Right lobe of liver (tissue), 6 donors: ENCODE results near the gene PFN1. TPM values are rescaled to one million over a fixed set of nuclear protein-coding genes. Genes with fewer than 3 reads are reported as not detected.
A peak's percentile ranks its signal among the peaks of the same experiment; 100 is the strongest.

Experiments used
- ATAC-seq, 4 donors: fragments of 200-7000 bp; cut with Tn5 transposase; one replicate each; pipeline ENCODE4 v1.9.1; 2020; ENCODE audit warnings: mild to moderate bottlenecking in 4 of 4, moderate library complexity in 4 of 4
- DNase-seq, 3 donors: peaks; one replicate each; pipeline ENCODE4 v3.0.0-alpha.2; 2020
- H3K27ac ChIP-seq, 3 donors: fragments of 200-600 bp; one replicate each; pipeline ENCODE4 v1.8.0; 2022
- H3K27me3 ChIP-seq, 2 donors: fragments of 200-600 bp; one replicate each; pipeline ENCODE4 v1.8.0; 2022
- H3K36me3 ChIP-seq, 4 donors: fragments of 200-600 bp; sonication (generic) in 1 of 4; one replicate each; pipeline versions ENCODE4 v1.5.1 to v1.8.0; 2017 to 2022; ENCODE audit warnings: control low read depth in 1 of 4
- H3K4me1 ChIP-seq, 4 donors: fragments of 200-600 bp; sonication (generic) in 1 of 4; one replicate each; pipeline versions ENCODE4 v1.5.1 to v1.8.0; 2017 to 2022; ENCODE audit warnings: control low read depth in 1 of 4
- H3K4me3 ChIP-seq, 3 donors: fragments of 200-600 bp; one replicate each; pipeline ENCODE4 v1.8.0; 2022
- H3K9me3 ChIP-seq, 4 donors: fragments of 200-600 bp; sonication (generic) in 1 of 4; one replicate each; pipeline versions ENCODE4 v1.5.1 to v1.8.0; 2017 to 2022; ENCODE audit warnings: control low read depth in 1 of 4
- POLR2A ChIP-seq: fragments of 450-650 bp; IDR thresholded peaks from one replicate; pipeline ENCODE4 v1.6.1; 2017; ENCODE audit warnings: antibody characterized with exemption, mild to moderate bottlenecking
- WGBS: methylation state at CpG from one replicate; pipeline ENCODE4 v1.1.6; 2018; ENCODE audit warnings: low coverage, low lambda C conversion rate; ENCODE audit not compliant: insufficient coverage; ENCODE audit errors: missing lambda C conversion rate; 5-methylcytosine and 5-hydroxymethylcytosine counted together
- intact Hi-C, 2 donors: fragments of 100-400 bp; cut with DNase I; formaldehyde crosslinking; loops; one replicate each; pipeline versions ENCODE4 v1.11.2 to v1.14.1; 2022
- total RNA-seq, 6 experiments: library from RNA; depleted of rRNA in 2 of 6; stranded (reverse); fragments of >200 nt in 2 of 6; fragmentation: NEBNext Ultra II Directional in 3 of 6; extraction: Animal tissue kit (Norgen Biotek cat#: 25700) in 3 of 6; gene quantifications; one replicate each; pipeline versions ENCODE4 v1.1.0 to v1.2.4, GENCODE V29; 2016 to 2023
- TF ChIP-seq, protein P1 (sequence below), 4 donors: fragments of 200-600 bp in 3 of 4; fragments of 450-650 bp in 1 of 4; IDR thresholded peaks; one replicate each; pipeline versions ENCODE4 v1.5.1 to v1.8.0; 2016 to 2022; ENCODE audit warnings: antibody characterized with exemption in 4 of 4, mild to moderate bottlenecking in 2 of 4
- donor health status: DM: no; HTN: yes; CAD: no.
- donor health status: DM: no; HTN: no; CAD: no.
- donor health status: DM: no; HTN: no; CAD: no.
- donor health status: DM: no; HTN: yes; CAD: no.
- donor health status: DM: no; HTN: yes; CAD: no.

The PFN1 gene
- total RNA-seq, 6 experiments from 2014 or later: 221 to 1,037 (median 292) TPM

DNA sequence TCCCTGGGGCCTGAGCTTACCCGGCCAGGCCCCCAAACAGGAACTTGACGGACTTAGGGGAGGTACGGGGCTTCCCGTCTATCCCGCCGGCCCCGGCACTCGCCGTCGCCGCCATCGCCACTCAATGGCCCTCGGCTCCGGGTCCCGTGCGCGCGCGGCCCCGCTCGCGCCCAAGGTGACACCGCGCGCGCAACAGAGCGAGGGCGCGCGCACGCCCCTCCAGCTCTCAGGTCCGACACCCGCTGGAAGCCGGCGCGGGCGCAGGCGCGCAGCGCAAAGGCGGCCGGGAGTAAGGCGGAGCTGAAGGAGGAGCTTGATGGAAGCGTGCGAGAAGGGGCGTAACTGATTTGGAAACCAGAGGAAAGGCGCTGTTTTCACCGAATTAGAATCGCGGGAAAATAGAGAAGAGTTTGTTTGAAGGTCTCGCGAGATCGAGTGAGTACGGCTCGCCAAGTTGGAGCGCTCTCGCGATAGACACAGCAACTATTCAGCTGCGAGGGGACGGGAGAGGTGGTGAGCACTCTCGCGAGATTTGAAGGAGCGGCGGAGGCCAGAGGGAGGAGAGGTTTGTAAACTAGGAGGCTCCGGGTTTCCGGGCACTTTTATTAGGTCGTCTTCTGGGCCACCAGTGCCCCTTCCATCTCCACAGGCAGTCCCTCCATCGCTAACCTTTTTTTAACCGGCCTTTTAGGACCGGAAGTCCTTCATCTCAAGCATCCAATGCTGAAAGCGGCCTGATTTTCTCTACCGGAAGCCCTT is 8.4 kb downstream of the PFN1 start, which contains the start of the genes RNF167 and SLC25A11:
Gene RNF167 (plus strand): TSS at position 473 of the 759 bp plus-strand sequence. CDS start 642 bp downstream, outside the sequence.
Gene SLC25A11 (minus strand): TSS at position 251 of the 759 bp plus-strand sequence. CDS start 136 bp downstream, at position 115.
- intact Hi-C loops: no loop called here
- TF ChIP-seq, protein P1, sequence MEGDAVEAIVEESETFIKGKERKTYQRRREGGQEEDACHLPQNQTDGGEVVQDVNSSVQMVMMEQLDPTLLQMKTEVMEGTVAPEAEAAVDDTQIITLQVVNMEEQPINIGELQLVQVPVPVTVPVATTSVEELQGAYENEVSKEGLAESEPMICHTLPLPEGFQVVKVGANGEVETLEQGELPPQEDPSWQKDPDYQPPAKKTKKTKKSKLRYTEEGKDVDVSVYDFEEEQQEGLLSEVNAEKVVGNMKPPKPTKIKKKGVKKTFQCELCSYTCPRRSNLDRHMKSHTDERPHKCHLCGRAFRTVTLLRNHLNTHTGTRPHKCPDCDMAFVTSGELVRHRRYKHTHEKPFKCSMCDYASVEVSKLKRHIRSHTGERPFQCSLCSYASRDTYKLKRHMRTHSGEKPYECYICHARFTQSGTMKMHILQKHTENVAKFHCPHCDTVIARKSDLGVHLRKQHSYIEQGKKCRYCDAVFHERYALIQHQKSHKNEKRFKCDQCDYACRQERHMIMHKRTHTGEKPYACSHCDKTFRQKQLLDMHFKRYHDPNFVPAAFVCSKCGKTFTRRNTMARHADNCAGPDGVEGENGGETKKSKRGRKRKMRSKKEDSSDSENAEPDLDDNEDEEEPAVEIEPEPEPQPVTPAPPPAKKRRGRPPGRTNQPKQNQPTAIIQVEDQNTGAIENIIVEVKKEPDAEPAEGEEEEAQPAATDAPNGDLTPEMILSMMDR (IDR thresholded peaks at IDR 0.05): no peak
- TF ChIP-seq POLR2A: peak; percentile 67
- peaks cover 0 to 37% (median 8%) of the 10 kb centered on the region in 4 donors for H3K36me3 ChIP-seq
- ATAC-seq (peak; percentile 87 to 94 (median 90)), DNase-seq (peak; percentile 94 to 97 (median 96))
- H3K27ac ChIP-seq: peak within 1 kb of the TSS; percentile 77 to 93 (median 83)
- peaks cover 0 to 24% (median 11%) of the 10 kb centered on the region in 4 donors for H3K4me1 ChIP-seq
- H3K9me3 ChIP-seq: no peaks in the 10 kb centered on the region
- under 1% methylated on average over 56 of the region's 72 CpGs for WGBS
- peak within 1 kb of the TSS; percentile 83 to 95 (median 87) for H3K4me3 ChIP-seq
- H3K27me3 ChIP-seq: no peaks in the 10 kb centered on the region

DNA sequence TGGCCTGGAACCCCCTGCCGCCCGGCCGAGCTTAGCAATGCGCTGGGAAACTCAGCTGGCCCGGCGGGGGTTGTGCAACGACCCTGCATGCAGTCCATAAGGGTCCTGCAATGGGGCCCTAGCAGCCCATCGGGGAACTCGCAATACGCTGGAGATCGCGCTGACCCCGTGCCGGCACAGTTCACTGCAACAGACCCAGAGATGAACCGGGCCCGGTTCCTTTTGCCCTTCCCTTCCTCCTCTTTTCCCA is 8.9 kb downstream of the PFN1 start:
- ATAC-seq: peak in 2 of 4 donors; percentile 0 to 3
- H3K36me3 ChIP-seq: peaks cover 0 to 35% (median 5%) of the 10 kb centered on the region in 4 donors
- 0% methylated on average over 6 of the region's 16 CpGs for WGBS
- H3K27ac ChIP-seq: peak overlapping the region; percentile 77 to 93 (median 83)
- no peaks in the 10 kb centered on the region for H3K27me3 ChIP-seq
- peak overlapping the region; percentile 83 to 95 (median 87) for H3K4me3 ChIP-seq
- H3K4me1 ChIP-seq: peaks cover 0 to 28% (median 14%) of the 10 kb centered on the region in 4 donors
- peak in 1 of 3 donors; percentile 53 for DNase-seq
- intact Hi-C loops: no loop called here
- no peaks in the 10 kb centered on the region for H3K9me3 ChIP-seq
- TF ChIP-seq POLR2A: no peak
- TF ChIP-seq, protein P1 (IDR thresholded peaks at IDR 0.05): no peak

DNA sequence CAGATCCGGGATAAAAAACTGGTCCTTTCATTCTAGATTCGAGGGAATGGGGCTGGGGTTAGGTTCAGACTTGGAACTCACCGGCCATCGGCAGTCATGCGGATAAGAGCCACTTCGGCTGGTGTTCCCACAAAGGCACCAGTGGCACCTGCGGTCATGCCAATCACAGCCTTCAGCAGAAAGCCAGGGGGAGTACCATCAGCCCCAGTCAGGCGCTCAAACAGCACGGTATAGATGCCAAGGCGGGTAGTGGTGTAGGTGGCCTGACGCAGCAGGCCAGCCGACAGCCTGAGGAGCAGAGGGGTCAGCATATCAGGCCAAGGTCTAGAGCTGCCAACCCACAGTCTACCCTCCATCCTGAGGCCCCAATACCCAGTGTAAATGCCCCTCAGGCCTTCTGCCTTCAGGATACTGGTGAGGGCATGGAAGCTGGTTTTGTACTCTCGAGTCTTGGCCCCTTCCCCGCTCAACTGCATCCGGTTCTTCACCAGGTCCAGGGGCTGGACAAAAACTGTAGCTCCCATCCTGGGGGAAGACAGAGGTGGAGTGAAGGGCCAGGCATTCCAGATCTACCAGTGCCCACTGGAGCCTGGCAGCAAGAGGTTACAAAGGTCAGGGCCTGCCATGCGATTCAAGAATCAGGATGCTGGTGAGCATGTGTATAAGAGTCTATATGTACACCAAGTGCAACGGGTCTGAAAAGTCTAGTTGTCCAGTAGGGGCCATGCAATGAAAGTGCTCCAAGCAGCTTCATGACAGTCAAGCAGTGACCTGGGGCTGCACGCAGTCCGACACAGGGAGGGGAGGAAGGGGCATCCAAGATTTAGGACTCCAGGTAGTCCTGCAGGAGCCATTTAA is 9.4 kb downstream of the PFN1 start:
- WGBS: 36% methylated on average over 10 of the region's 19 CpGs
- H3K4me3 ChIP-seq: peak overlapping the region; percentile 83 to 95 (median 87)
- DNase-seq: no peak
- ATAC-seq: no peak
- no peaks in the 10 kb centered on the region for H3K27me3 ChIP-seq
- H3K9me3 ChIP-seq: no peaks in the 10 kb centered on the region
- TF ChIP-seq, protein P1 (IDR thresholded peaks at IDR 0.05): no peak
- TF ChIP-seq POLR2A: no peak
- H3K36me3 ChIP-seq: peaks cover 0 to 34% (median 4%) of the 10 kb centered on the region in 4 donors
- H3K4me1 ChIP-seq: peaks cover 0 to 33% (median 16%) of the 10 kb centered on the region in 4 donors
- H3K27ac ChIP-seq: peak overlapping the region; percentile 77 to 93 (median 83)
- intact Hi-C loops: no loop called here

DNA sequence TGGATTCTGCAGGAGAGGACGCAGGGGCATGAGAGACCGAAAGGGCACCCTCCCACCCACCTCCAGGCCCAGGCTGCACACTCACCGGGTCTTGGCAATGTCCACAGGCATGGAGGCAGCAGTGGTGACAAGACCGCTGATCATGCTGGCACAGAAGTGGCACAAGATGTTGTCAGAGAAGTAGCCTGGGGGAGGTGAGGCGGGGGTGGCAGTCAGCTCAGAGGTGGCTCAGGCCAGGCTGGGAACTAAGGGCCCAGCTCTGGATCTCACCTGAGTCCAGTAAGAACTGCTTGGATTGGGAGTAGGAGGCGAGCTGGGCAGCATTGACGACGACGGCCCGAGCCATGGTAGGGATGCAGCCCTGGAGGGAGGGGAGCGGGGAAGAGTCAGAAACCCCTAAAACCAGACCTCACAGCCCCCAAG is 10.2 kb downstream of the PFN1 start:
- intact Hi-C loops: no loop called here
- Histone ChIP-seq H3K36me3 (peaks cover 0 to 27% (median 3%) of the 10 kb centered on the region in 4 donors), H3K27ac (no peak overlapping the region), H3K4me3 (no peak overlapping the region), H3K27me3 (no peaks in the 10 kb centered on the region), H3K4me1 (peaks cover 0 to 34% (median 14%) of the 10 kb centered on the region in 4 donors), H3K9me3 (no peaks in the 10 kb centered on the region)
- WGBS: 100% methylated on average over 6 of the region's 11 CpGs
- DNase-seq (no peak), ATAC-seq (no peak)
- TF ChIP-seq POLR2A: no peak
- TF ChIP-seq, protein P1 (IDR thresholded peaks at IDR 0.05): no peak
